ENCODE measurements around the gene ULK4.

ULK4 gene

GRCh38 chr3:41629072-41629471, 332.8 kb downstream of the ULK4 start:
- no peak for DNase-seq

DNA sequence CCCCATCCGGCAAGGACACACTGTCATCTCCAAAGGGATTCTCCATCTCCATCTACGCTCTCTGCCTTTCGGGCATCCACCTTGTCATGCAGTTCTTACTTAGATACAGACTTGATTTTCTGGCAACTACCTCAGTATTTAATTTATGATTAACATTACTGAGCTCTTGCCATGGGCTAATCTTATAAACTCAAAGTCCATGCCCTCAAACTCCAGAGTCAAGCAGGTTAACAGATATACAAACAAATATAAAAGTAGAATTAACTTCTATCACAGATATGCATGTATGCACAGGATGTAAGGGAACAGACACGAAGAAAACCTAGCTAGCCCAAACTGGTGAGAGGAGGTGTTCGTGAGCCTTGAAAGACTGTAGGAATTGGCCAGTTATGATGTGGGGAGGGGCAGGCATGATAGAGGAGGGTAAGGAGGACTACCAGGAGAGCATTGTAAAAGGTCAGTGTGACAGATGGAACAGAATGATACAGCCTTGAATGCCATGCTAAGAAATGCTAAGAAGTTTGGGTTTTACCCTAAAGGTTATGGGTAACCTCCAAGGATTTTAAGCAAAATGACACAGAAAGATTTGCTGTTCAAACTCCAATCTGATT, 334.3 kb downstream of the ULK4 start:
- no peak for DNase-seq

- DNase-seq: no peak
These were observed 349.1 kb downstream of the ULK4 start for GRCh38 chr3:41612853-41613252.

DNA sequence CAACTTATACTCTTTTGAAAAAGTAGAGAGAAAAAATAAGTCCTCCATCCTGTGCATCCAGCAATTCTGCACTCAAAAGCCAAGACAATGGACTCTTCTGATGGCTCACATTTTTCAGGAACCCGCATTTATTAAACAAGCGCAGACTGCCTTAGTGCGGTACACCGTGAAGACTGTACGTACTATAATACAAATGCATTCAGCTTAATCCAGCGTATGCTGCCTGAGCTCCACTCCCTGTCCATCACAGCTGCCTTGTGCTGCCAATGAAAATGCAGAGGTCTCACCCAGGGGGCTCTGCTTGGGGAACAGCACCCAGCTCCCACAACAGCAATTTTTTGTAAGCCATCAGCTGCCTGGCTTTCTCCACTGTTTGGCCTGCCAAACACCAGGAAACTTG, 350.9 kb downstream of the ULK4 start:
- DNase-seq: no peak

DNA sequence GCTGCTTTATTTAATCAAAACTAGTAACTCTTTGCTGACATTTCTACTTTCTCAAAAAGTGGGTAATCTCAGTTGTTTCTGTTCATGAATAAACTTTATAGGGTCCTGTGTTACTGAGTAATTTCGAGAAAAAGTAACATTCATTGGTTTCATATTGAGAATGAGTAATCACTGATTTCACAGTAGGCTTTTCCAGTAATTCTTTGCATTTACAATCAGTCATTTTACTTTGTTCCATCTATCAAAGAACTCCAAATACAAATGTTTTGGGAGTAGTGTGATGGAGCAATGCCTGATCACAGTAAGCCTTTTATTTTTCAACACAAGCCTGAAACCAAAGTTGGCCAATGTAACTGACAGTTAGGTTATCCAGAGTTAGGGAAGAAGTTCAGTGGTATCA, 353.6 kb downstream of the ULK4 start:
- DNase-seq: no peak

- DNase-seq: no peak
These were observed 358.1 kb downstream of the ULK4 start for GRCh38 chr3:41603807-41604206.

DNA sequence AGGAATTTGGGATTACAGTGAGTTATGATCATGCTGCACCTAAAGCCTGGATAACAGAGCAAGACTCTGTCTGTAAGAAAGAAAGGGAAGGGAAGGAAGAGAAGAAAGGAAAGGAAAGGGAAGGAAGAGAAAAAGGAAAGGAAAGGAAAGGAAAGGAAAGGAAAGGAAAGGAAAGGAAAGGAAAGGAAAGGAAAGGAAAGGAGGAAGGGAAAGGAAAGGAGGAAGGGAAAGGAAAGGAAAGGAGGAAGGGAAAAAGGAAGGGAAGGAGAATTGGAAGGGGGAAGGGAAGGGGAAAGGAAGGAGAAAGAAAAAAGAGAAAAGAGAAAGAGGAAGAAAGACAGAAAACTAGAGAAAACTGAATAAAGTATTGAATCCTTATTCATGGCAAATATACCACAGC, 359.8 kb downstream of the ULK4 start:
- no peak for DNase-seq

DNA sequence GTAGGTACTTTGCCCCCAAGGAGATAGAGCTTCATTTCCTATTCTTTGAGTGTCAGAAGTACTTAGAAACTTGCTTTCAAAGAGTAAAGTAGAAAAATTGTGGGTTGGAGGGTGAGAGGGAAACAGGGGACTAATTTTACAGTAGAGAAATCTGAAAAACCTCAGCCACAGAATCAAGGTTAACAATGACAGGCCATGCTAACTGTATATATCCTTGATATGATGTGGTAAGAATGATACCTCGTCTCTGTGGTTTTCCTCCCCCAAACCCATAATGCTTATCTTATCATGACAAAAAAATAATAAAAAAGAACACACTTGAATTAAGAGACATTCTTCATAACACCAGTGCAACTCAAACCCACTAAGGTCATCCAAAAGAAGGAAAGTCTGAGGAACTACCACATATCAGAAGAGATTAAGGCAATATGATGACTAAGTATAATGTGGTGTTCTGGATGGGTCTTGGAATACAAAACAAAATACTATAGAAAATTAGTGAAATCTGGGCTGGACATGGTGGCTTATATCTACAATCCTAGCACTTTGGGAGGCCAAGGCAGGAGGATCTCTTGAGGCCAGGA, 360.4 kb downstream of the ULK4 start:
- peak; percentile 72 for DNase-seq

DNA sequence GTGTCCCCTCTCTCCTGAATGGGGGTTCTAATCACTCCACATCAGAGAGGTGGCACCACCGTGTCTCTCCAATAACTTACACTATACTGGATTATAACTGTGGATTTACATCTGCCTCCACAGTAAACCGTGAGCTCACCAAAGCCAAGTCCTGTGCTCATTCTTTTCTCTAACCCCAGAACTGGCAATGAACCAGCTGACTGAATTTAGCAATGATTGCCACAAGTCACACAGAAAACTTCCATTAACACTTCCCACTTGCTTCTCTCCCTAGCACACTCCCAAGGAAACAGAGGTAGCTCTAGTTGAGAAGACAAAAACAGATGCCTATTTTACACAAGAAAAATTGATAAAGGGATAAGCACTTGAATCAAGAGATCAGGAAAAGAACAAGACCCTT, 361.3 kb downstream of the ULK4 start:
- peak; percentile 34 for DNase-seq

GRCh38 chr3:41599127-41599484, 362.8 kb downstream of the ULK4 start:
- no peak for DNase-seq

DNA sequence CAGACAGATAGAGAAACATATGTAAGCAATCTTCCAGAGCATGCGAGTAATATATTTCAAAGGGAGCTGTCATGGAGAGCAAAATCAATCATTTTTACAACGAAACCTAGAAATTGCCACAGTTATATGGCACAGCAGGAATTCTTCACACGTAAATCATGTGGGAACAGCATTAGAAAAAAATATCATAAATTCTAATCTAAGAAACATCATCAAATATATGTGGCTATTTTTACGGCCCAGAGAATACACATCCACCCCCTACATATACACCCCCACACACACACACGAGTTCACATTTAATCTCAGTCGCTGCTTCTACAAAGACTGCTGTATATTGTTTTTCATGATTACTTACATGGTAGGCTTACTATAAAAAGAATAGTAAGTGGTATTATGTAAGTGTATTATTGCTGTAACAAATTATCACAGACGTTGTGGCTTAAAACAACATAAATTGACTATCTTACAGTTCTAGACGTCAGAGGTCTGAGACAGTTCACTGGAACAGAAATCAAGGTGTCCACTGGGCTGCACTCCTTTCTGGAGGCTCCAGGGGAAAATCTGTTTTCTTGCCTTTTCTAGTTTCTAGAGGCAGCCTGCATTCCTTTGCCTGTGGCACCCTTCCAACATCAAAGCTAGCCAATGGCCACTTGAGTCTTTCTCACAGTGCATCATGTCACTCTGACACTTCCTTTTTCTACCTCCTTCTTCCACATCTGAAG, 363.3 kb downstream of the ULK4 start:
- peak; percentile 30 for DNase-seq

GRCh38 chr3:41593774-41594173, 368.1 kb downstream of the ULK4 start:
- DNase-seq: no peak

- DNase-seq: no peak
These were observed 369.0 kb downstream of the ULK4 start for GRCh38 chr3:41592753-41593510.

GRCh38 chr3:41583014-41583413, 378.9 kb downstream of the ULK4 start:
- no peak for DNase-seq

GRCh38 chr3:41581700-41582099, 380.2 kb downstream of the ULK4 start:
- no peak for DNase-seq

- DNase-seq: no peak
These were observed 381.5 kb downstream of the ULK4 start for GRCh38 chr3:41580274-41580959.

DNA sequence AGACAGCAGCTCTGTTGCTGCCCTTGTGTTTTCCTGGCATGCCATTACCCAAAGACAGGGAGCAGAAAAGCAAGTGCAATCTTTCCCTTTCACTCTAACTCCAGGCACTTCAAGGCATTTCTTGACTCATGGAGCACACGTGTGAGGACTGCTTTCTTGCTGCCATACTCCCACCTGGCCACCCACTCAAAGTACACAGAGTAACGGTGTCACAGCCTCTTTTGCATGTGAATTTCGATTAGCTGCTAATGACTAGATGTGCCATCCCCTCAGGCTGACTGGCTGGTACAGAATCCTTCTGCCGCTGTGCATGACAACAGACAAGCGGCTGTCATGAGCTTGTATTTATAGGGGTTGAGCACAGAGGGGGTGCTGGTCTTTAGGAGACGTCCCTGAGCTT, 382.0 kb downstream of the ULK4 start:
- no peak for DNase-seq

DNA sequence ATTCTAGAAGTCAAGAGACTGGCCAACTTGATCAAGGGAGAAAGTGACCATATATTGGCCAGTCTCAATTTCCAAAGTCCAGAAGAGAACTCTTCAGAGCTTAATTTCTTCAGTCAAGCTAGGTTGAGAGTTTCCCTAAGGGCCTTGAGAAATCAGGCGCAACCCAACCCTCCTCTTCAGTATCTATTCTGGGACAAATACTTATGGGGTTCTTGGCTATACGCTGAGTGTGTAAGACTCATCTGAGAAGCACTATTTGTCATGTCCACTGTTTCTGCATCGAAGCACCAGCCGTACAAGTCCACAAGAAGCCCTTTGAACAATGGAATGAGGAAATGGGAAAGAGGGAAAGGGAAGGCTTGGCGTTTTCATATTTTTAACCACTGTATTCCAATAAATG, 383.1 kb downstream of the ULK4 start:
- no peak for DNase-seq

DNA sequence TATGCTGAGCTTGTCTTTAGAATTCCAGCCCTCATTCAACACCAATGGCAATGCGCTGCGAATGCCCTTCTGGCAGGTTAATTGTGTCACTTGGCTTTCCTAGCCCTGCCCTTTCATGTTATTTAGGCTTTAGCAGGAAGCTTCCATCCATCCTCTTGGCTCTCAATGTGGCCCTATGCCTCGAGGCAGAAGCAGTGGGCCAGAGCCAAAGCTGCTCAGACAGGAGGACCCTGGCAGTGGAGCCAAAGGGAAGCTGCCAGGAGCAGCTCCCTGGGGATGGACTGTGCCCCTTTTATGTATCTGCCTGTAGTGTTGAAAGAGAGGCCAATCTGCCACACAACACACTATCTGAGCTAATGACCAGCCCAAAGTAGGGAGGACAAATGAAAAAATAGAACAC, 386.2 kb downstream of the ULK4 start:
- DNase-seq: no peak

- DNase-seq: no peak
These were observed 387.0 kb downstream of the ULK4 start for GRCh38 chr3:41574900-41575299.

- DNase-seq: no peak
These were observed 388.3 kb downstream of the ULK4 start for GRCh38 chr3:41573591-41573990.

DNA sequence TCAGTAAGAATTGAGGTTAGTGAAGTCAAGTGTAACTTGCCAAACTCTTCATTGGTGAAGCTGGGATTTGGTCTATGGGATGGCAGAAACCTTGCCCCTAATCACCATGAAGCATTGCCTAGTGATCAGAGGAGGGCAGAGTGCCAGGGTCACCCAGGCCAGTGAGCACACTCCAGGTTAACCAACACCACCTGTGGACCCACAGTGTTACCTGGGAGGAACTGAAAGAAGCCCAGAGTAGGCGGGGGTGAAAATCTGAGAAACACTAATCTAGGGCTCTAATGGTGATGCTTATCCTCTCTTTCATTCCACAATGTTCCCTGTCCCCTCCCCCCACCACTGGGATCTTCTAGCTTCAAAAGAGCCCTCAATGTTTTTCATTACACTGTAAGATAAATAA, 389.8 kb downstream of the ULK4 start:
- DNase-seq: no peak

GRCh38 chr3:41569632-41570305, 392.1 kb downstream of the ULK4 start:
- DNase-seq: no peak

Data from NCI-H226 (cell line).